Omental fat pad (tissue), 4 donors: Measurements from ENCODE around the gene DIRAS3. TPM values are rescaled to one million over a fixed set of nuclear protein-coding genes. Genes with fewer than 3 reads are reported as not detected.

Experiments used
- ATAC-seq: fragments of 150-250 bp; one replicate; pipeline ENCODE4 v1.9.1; 2016; ENCODE audit warnings: mild to moderate bottlenecking, moderate library complexity; ENCODE audit not compliant: low FRiP score
- DNase-seq: peaks from one replicate; pipeline ENCODE4 v3.0.0-alpha.2; 2019; ENCODE audit warnings: low spot score
- CTCF ChIP-seq, 3 donors: fragments of 450-650 bp; IDR thresholded peaks; one replicate each; pipeline ENCODE4 v1.5.1; 2016 to 2017; ENCODE audit warnings: antibody characterized with exemption in 3 of 3, mild to moderate bottlenecking in 3 of 3, moderate library complexity in 2 of 3
- total RNA-seq, 4 donors: library from RNA; depleted of rRNA; stranded (reverse); fragments of >200 nt; gene quantifications; one replicate each; pipeline ENCODE4 v1.1.0, GENCODE V29; 2016

DIRAS3 gene
- total RNA-seq, 4 donors from 2014 or later, result 0.56 to 9.1 (median 3.4) TPM; not detected in 1

- DNase-seq (no peak), ATAC-seq (no peak)
- TF ChIP-seq CTCF (IDR thresholded peaks at IDR 0.05), result no peak
Observed at GRCh38 chr1:68046885-68047658, 3.4 kb downstream of the DIRAS3 start.

- no peak for DNase-seq
Observed at GRCh38 chr1:68046423-68046822, 4.0 kb downstream of the DIRAS3 start.

DNA sequence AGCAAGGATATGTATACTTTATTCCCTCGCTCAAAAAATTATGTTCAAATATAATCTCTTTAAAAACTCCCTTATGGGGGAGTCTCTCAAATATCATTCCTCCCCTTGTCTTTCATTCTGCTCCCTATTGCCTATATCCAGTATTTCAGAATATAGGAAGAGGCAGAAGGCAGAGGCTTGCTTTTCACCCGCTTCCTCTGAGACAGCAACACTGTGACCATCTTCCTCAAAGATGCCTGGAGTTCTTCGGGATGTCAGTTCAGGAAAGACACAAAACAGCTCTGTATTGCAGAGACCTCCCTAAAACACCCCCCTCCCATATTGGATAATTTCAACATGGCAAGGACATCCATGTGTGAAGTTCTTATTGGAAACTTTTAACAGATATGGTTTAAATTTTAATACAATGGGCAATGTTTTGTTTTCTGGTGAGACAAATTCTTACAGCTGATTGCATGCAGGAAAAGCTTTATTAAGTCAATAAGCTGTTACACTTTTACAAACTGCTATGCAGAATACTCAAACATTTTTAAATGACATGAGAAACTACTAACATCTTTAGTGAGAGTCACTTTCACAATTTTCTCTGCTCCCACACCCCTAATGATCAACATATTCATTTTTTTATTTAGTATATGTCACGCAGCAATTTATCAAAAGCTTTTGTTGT, 4.8 kb downstream of the DIRAS3 start:
- DNase-seq, result no peak
- no peak for ATAC-seq
- no peak for TF ChIP-seq CTCF (IDR thresholded peaks at IDR 0.05)

More at GRCh38 chr1:68046423-68046822, 4.0 kb downstream of the DIRAS3 start:
- no peak for ATAC-seq
- no peak for TF ChIP-seq CTCF (IDR thresholded peaks at IDR 0.05)

GRCh38 chr1:68043443-68044090, 6.9 kb downstream of the DIRAS3 start:
- TF ChIP-seq CTCF (IDR thresholded peaks at IDR 0.05), result no peak
- DNase-seq (no peak), ATAC-seq (no peak)

GRCh38 chr1:68036946-68037345, 13.5 kb downstream of the DIRAS3 start:
- DNase-seq (no peak), ATAC-seq (no peak)
- no peak for TF ChIP-seq CTCF (IDR thresholded peaks at IDR 0.05)

GRCh38 chr1:68029444-68029843, 21.0 kb downstream of the DIRAS3 start:
- DNase-seq (no peak), ATAC-seq (no peak)
- TF ChIP-seq CTCF (IDR thresholded peaks at IDR 0.05), result no peak
